Astrocyte of the cerebellum (primary cell): ENCODE results near the gene THSD8.
A peak's percentile ranks its signal among the peaks of the same experiment; 100 is the strongest.

ENCODE experiments used
- DNase-seq: peaks from one replicate; pipeline ENCODE4 v3.0.0-alpha.2; 2011; ENCODE audit warnings: low read depth
- H3K4me3 ChIP-seq: 2 replicates; pipeline ENCODE4 v1.5.1; 2011; ENCODE audit warnings: mild to moderate bottlenecking, low read depth, low read length, moderate library complexity
- CTCF ChIP-seq: IDR thresholded peaks from 2 replicates; pipeline ENCODE4 v1.5.1; 2012; ENCODE audit warnings: low read length, low read depth, moderate library complexity, mild to moderate bottlenecking; ENCODE audit errors: missing control alignments
- in situ Hi-C: cut with HindIII; loops from 2 replicates; pipeline ENCODE4 v1.10.0; 2017; ENCODE audit warnings: low sequenced_read_pairs

The THSD8 gene

DNA sequence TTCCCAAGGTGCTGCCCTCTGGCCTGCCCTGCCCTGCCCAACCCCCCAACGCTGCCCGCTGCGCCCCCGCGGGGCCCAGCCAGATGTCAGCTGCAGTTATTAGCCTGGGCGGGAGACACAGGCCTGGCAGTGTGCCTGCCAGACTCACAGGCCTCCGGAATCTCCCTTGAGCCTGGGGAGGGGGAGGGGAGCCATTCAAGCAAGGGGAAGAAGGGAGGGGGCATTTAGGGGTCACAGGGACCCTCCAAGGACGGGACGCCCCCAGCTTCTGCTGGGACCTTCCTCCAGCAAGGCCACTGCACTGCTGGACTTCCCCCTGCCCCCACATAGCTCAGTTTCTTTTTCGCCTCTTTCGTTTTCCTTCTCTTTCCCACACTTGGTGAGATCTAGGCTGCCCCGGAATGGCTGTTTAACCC lies 13.2 kb upstream of the THSD8 start:
- no peak for DNase-seq
- in situ Hi-C loops: no loop called here
- no peak for TF ChIP-seq CTCF
- no peak overlapping the region for H3K4me3 ChIP-seq

DNA sequence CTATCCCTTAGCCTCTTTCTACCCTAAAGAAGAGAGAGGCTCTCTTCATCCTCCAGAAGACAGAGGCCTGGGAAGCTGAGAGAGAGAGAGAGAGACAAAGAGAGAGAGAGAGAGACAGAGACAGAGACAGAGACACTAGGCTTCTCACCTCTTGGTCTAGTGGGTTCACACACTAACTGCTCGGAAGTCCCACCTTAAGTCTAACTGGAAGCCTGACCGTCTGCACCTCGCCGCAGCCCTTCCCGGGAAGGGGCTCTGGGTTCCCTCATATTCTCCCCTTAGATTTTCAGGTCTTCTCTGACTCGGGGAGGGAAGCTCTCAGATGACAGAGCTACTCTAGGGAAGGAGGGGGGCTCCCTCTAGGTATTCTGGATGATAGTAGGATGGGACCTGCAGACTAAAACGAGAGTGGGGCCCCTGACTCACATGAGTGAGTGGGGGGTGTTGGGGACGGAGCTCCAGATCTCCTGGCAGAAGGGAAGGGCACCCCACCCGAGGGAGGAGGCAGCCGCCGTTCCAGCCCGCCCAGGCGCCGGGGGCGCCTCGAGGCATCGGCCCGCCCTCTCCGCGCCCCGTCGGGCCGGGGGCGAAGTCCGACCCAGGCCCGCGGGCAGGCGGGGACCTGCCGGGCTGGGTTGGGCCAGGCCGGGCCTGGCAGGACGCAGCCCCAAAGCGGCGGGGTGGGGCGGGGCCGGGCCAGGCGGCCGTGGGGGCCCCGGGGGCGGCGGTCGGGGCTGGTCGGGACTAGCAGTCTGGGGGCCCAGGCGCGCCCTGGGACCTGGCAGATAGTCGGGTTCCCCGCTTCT lies 12.6 kb upstream of the THSD8 start:
- peak overlapping the region; percentile 96 for H3K4me3 ChIP-seq
- no peak for TF ChIP-seq CTCF
- in situ Hi-C loops: no loop called here
- DNase-seq: no peak

GRCh38 chr19:12789904-12790619 lies 11.8 kb upstream of the THSD8 start:
- peak; percentile 75 for DNase-seq
- no peak for TF ChIP-seq CTCF
- peak overlapping the region; percentile 96 for H3K4me3 ChIP-seq
- in situ Hi-C loops: no loop called here

- TF ChIP-seq CTCF: no peak
- H3K4me3 ChIP-seq: peak overlapping the region; percentile 96
- DNase-seq: no peak
- in situ Hi-C loops: no loop called here
These were observed 11.1 kb upstream of the THSD8 start for GRCh38 chr19:12790628-12791344.

DNA sequence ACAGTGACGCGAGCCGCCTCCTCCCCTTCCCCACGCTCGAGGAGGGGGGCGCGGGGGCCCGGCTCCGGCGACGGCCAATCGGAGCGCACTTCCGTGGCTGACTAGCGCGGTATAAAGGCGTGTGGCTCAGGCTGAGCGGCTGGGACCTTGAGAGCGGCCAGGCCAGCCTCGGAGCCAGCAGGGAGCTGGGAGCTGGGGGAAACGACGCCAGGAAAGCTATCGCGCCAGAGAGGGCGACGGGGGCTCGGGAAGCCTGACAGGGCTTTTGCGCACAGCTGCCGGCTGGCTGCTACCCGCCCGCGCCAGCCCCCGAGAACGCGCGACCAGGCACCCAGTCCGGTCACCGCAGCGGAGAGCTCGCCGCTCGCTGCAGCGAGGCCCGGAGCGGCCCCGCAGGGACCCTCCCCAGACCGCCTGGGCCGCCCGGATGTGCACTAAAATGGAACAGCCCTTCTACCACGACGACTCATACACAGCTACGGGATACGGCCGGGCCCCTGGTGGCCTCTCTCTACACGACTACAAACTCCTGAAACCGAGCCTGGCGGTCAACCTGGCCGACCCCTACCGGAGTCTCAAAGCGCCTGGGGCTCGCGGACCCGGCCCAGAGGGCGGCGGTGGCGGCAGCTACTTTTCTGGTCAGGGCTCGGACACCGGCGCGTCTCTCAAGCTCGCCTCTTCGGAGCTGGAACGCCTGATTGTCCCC lies 10.4 kb upstream of the THSD8 start, which contains the start of gene JUNB:
Gene JUNB (plus strand): TSS at position 142 of the 706 bp plus-strand sequence. CDS start 286 bp downstream, at position 428.
- H3K4me3 ChIP-seq: peak within 1 kb of the TSS; percentile 96
- peak; percentile 93 for DNase-seq
- peak; percentile 9 for TF ChIP-seq CTCF
- in situ Hi-C loops: no loop called here
